PFSK-1 (cell line): ENCODE measurements around the gene SEC23A.

Experiments
- FOXP2 ChIP-seq: optimal IDR thresholded peaks from 2 replicates; pipeline ENCODE3; 2011; ENCODE audit warnings: borderline replicate concordance, control low read depth, inconsistent platforms; ENCODE audit not compliant: insufficient read depth; ENCODE audit errors: extremely low read length, extremely low read depth
- POLR2AphosphoS5 ChIP-seq: IDR thresholded peaks from 2 replicates; pipeline ENCODE4 v1.6.1; 2012; ENCODE audit warnings: low read depth, mild to moderate bottlenecking, control low read depth, low read length, moderate library complexity
- SIN3A ChIP-seq: IDR thresholded peaks from 2 replicates; pipeline ENCODE4 v1.6.1; 2012; ENCODE audit warnings: mild to moderate bottlenecking, low read length, moderate library complexity, borderline replicate concordance; ENCODE audit not compliant: insufficient read depth
- TAF1 ChIP-seq: IDR thresholded peaks from 2 replicates; pipeline ENCODE4 v1.6.1; 2012; ENCODE audit warnings: low read length, control low read depth, borderline replicate concordance; ENCODE audit not compliant: insufficient read depth
- TF ChIP-seq, protein P1 (sequence below), 2 experiments: IDR thresholded peaks; 2 replicates each; pipeline versions ENCODE4 v1.6.1 to v1.8.0; 2011 to 2012; ENCODE audit warnings: low read depth in 2 of 2, low read length in 2 of 2, control low read depth in 1 of 2, inconsistent platforms in 1 of 2, mild to moderate bottlenecking in 1 of 2, moderate library complexity in 1 of 2; ENCODE audit not compliant: insufficient read depth in 1 of 2

SEC23A gene

DNA sequence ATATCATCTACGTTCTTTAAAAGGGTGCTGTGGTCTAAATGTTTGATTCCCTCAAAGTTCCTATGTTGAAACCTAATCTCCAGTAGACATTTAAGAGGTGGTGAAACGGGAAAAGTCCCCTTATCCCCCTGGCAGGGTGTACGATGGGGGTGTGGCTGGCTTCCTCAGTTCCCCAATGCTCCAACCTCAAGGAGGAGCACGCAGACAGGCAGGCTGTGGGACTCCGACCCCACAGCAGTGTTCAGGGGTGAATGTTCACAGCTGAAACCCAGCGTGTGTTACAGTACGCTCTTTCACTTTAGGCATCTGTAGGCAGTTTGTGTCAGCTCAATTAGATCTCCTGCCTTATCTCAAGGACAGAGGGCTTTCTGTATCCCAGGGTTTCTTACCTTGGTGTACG is 73.2 kb downstream of the SEC23A start:
- TF ChIP-seq FOXP2 (no peak), SIN3A (no peak), POLR2AphosphoS5 (no peak), TAF1 (no peak)
- TF ChIP-seq, protein P1, sequence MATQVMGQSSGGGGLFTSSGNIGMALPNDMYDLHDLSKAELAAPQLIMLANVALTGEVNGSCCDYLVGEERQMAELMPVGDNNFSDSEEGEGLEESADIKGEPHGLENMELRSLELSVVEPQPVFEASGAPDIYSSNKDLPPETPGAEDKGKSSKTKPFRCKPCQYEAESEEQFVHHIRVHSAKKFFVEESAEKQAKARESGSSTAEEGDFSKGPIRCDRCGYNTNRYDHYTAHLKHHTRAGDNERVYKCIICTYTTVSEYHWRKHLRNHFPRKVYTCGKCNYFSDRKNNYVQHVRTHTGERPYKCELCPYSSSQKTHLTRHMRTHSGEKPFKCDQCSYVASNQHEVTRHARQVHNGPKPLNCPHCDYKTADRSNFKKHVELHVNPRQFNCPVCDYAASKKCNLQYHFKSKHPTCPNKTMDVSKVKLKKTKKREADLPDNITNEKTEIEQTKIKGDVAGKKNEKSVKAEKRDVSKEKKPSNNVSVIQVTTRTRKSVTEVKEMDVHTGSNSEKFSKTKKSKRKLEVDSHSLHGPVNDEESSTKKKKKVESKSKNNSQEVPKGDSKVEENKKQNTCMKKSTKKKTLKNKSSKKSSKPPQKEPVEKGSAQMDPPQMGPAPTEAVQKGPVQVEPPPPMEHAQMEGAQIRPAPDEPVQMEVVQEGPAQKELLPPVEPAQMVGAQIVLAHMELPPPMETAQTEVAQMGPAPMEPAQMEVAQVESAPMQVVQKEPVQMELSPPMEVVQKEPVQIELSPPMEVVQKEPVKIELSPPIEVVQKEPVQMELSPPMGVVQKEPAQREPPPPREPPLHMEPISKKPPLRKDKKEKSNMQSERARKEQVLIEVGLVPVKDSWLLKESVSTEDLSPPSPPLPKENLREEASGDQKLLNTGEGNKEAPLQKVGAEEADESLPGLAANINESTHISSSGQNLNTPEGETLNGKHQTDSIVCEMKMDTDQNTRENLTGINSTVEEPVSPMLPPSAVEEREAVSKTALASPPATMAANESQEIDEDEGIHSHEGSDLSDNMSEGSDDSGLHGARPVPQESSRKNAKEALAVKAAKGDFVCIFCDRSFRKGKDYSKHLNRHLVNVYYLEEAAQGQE (IDR thresholded peaks at IDR 0.05; ENCODE audit: insufficient read depth in 1 of 2, low read depth in 2 of 2, low read length in 2 of 2): no peak

DNA sequence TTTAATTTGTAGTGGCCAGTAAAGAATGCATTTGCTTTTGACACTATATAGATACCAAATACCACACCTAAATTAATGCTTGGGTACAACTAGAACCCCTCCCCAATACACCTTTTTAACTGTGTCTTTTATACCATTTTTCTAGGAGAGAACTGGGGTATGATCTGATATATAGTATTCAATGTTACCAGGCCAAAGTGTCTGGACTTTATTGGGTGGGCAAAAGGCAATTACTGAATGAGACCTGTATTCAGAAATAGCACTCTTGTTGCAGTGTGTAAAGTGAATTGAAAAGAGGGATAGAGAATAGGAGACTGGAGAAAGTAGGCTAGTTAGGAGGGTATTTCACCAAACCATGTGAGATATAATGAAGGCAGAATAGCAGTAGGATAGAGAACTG is 74.4 kb downstream of the SEC23A start:
- TF ChIP-seq TAF1 (no peak), POLR2AphosphoS5 (no peak)

DNA sequence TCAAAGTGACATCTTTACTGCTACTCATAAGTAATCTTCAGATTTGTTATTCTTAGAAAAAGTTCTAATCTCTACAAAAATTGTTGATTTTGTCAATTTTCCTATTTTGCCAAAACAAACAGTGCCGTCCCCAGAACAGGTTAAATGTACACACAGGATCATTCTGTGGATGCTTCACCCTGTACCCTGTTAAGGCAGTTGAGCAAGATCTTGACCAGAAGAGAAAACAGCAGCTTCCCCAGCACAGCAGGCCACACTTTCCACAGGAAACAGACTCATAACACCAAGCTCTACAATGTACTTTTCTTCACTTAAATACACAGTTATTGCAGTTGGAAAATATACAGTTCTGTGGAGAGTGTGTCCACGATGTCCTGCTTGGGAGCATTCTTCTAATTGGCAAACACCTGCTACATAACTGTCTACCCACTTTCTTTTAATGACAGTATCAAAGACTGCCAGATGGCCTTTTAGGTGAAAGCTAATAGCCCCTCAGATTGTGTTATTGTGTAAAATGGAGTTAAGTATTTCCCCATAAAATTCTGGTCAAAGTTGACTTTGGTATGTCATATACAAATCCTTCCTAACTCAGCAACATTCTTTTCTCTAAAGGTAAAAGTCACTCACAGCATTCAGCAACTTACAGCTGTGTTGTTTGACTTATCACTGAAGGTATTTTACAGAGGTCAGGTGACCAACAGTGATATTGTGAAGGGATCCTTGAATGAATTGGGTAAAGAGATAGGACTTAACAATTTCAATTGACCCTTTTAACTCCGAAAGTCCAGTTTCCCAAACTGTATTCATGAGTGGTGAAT is 77.0 kb downstream of the SEC23A start:
- no peak for TF ChIP-seq POLR2AphosphoS5
- TF ChIP-seq SIN3A: no peak
- no peak for TF ChIP-seq FOXP2
- no peak for TF ChIP-seq TAF1
- TF ChIP-seq, protein P1 (IDR thresholded peaks at IDR 0.05; ENCODE audit: insufficient read depth in 1 of 2, low read depth in 2 of 2, low read length in 2 of 2): no peak

DNA sequence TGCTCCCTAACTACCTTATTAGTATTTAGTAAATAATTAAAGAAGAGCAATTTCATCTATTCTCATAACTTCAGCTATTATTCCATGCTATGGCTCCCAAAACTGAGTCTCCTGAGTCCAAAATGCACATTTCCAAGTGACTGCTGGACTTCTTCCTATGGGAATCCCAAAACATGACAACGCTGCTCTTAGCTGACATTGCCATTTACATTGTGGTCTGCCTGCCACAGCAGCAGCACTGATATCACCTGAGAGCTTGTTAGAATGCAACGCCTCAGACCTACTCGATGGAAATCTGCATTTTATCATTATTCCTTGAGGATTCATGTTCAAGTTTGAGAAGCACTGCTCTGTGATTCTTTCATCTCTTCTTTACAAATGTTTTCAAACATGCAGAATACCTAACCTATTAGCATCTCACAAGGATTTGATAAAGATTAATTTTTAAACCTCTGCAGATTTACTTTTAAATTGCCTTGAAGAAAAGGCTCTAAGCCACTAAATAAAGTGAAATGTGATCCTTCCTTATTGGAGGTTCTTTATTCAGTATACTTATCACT is 77.7 kb downstream of the SEC23A start:
- no peak for TF ChIP-seq SIN3A
- no peak for TF ChIP-seq FOXP2
- TF ChIP-seq, protein P1 (IDR thresholded peaks at IDR 0.05; ENCODE audit: insufficient read depth in 1 of 2, low read depth in 2 of 2, low read length in 2 of 2): no peak
- TF ChIP-seq TAF1: no peak

DNA sequence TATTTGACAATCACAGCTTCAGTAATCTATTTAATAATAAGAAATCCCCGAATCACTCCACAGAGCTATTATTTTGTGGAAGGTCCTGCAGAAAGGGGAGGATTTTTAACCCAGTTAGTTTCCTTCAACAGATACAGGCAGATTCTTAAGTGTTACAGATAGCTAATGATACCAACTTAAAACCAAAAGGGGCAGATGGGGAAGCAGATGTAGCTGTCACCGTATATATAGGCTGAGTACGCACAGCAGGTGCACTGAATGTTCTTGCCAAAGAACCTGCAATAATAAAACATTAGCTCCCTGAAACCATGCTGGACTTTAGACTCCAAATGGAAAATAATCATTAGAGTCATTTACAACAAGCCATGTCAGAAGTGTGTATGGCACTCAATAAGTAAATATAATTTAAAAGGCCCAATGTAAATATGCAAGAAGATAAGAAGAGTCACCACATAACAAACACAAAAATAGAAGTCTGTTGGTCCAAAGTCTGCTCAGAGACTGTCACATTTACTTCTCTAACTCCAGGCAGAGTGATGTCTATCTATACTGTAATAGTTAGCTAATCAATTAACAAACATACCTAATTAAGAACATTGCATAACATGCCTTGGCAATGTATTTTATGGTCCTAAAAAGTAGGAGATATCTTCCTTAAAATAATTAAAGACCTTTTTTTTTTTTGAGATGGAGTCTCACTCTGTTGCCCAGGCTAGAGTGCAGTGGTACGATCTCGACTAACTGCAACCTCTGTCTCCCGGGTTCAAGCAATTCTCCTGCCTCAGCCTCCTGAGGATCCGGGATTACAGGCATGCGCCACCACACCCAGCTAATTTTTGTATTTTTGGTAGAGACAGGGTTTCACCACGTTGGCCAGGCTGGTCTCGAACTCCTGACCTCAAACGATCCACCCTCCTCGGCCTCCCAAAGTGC is 78.8 kb downstream of the SEC23A start:
- no peak for TF ChIP-seq TAF1
- TF ChIP-seq, protein P1 (IDR thresholded peaks at IDR 0.05; ENCODE audit: insufficient read depth in 1 of 2, low read depth in 2 of 2, low read length in 2 of 2): no peak
- TF ChIP-seq SIN3A: no peak
- TF ChIP-seq POLR2AphosphoS5: no peak
- no peak for TF ChIP-seq FOXP2
